SU-DHL-6 (cell line): Measurements from ENCODE around the gene TENT4A.

Experiments
- H2AFZ ChIP-seq: fragments of 200-600 bp; sonication (generic); 2 replicates; pipeline ENCODE4 v1.6.1; 2014; ENCODE audit warnings: low read depth, mild to moderate bottlenecking, moderate library complexity, mixed read lengths, antibody characterized with exemption, low read length; ENCODE audit not compliant: severe bottlenecking
- H3F3A ChIP-seq: fragments of 200-600 bp; shearing (Covaris generic); 2 replicates; pipeline ENCODE4 v1.6.0; 2016; ENCODE audit warnings: antibody characterized with exemption, mild to moderate bottlenecking; ENCODE audit not compliant: insufficient read depth
- H3K27ac ChIP-seq: fragments of 200-600 bp; sonication (generic); 2 replicates; pipeline ENCODE4 v1.5.1; 2016; ENCODE audit warnings: low read depth, mild to moderate bottlenecking, low read length, moderate library complexity, mixed read lengths
- H3K27me3 ChIP-seq: fragments of 200-600 bp; sonication (generic), shearing (Covaris generic); 2 replicates; pipeline ENCODE4 v1.6.0; 2014; ENCODE audit warnings: mild to moderate bottlenecking, low read length
- H3K36me3 ChIP-seq: fragments of 200-600 bp; sonication (generic); 2 replicates; pipeline ENCODE4 v1.6.1; 2014; ENCODE audit warnings: mild to moderate bottlenecking, low read length, mixed read lengths
- H3K4me2 ChIP-seq: fragments of 300-600, 200-600 bp; shearing (Covaris generic), sonication (generic); 2 replicates; pipeline ENCODE4 v1.6.0; 2014; ENCODE audit warnings: low read length, low read depth, mild to moderate bottlenecking; ENCODE audit not compliant: poor library complexity, severe bottlenecking
- H3K4me3 ChIP-seq: fragments of 200-600 bp; sonication (generic); 2 replicates; pipeline ENCODE4 v1.5.1; 2014; ENCODE audit warnings: antibody characterized with exemption, low read length, mild to moderate bottlenecking, mixed read lengths; ENCODE audit not compliant: insufficient read depth, poor library complexity, severe bottlenecking
- H3K79me2 ChIP-seq: fragments of 200-600 bp; sonication (generic); 2 replicates; pipeline ENCODE4 v1.6.1; 2014; ENCODE audit warnings: mild to moderate bottlenecking, low read length, moderate library complexity; ENCODE audit not compliant: insufficient read depth
- H3K9ac ChIP-seq: fragments of 200-600 bp; sonication (generic); 2 replicates; pipeline ENCODE4 v1.7.0; 2014; ENCODE audit warnings: mild to moderate bottlenecking, low read length
- H3K9me2 ChIP-seq: fragments of 200-600 bp; sonication (generic); replicated peaks from 2 replicates; pipeline ENCODE4 v1.6.1; 2014; ENCODE audit warnings: low read length; ENCODE audit not compliant: insufficient read depth
- H3K9me3 ChIP-seq: fragments of 200-600 bp; sonication (generic); 2 replicates; pipeline ENCODE4 v1.6.1; 2014; ENCODE audit warnings: low read length, mixed read lengths; ENCODE audit not compliant: insufficient read depth
- H4K20me1 ChIP-seq: fragments of 200-600 bp; sonication (generic); 2 replicates; pipeline ENCODE4 v1.6.1; 2014; ENCODE audit warnings: low read depth, mild to moderate bottlenecking, antibody characterized with exemption, low read length, moderate library complexity, mixed read lengths
- CTCF ChIP-seq: fragments of 200-600 bp; sonication (generic); IDR thresholded peaks from one replicate; pipeline ENCODE4 v1.5.1; 2017; ENCODE audit warnings: antibody characterized with exemption, mild to moderate bottlenecking, low read length, moderate library complexity; ENCODE audit not compliant: insufficient read depth, poor library complexity, severe bottlenecking
- EZH2phosphoT487 ChIP-seq: fragments of 200-600 bp; sonication (generic), shearing (Covaris generic); conservative IDR thresholded peaks from 2 replicates; pipeline ENCODE4 v1.6.1; 2018; ENCODE audit warnings: mild to moderate bottlenecking, antibody characterized with exemption, low read length, moderate library complexity, mixed read lengths

TENT4A gene

GRCh38 chr5:6743161-6743560 lies 29.9 kb downstream of the TENT4A start:
- no peaks in the 10 kb centered on the region for H3K9me3 ChIP-seq
- peaks cover 30% of the 10 kb centered on the region; the same call in 1 of the 2 replicates for H3K36me3 ChIP-seq
- H3K79me2 ChIP-seq = peaks cover 27% of the 10 kb centered on the region
- H3K27ac ChIP-seq = no peak overlapping the region
- TF ChIP-seq EZH2phosphoT487 (no peak), CTCF (no peak)
- H3F3A ChIP-seq = peaks cover 11% of the 10 kb centered on the region; the same call in 1 of the 2 replicates
- no peaks in the 10 kb centered on the region for H3K27me3 ChIP-seq
- H4K20me1 ChIP-seq = no peaks in the 10 kb centered on the region; the same call in 1 of the 2 replicates
- H3K4me3 ChIP-seq = no peak overlapping the region
- no peak overlapping the region for H3K4me2 ChIP-seq
- no peak overlapping the region for H3K9ac ChIP-seq
- H2AFZ ChIP-seq = no peak overlapping the region
- H3K9me2 ChIP-seq = no peaks in the 10 kb centered on the region

- TF ChIP-seq CTCF (no peak), EZH2phosphoT487 (no peak)
- Histone ChIP-seq H3F3A (peaks cover 11% of the 10 kb centered on the region; the same call in 1 of the 2 replicates), H2AFZ (no peak overlapping the region), H3K79me2 (peaks cover 37% of the 10 kb centered on the region), H4K20me1 (no peaks in the 10 kb centered on the region; the same call in 1 of the 2 replicates), H3K9me2 (no peaks in the 10 kb centered on the region), H3K4me3 (no peak overlapping the region), H3K9me3 (no peaks in the 10 kb centered on the region), H3K4me2 (no peak overlapping the region), H3K9ac (no peak overlapping the region), H3K36me3 (peaks cover 33% of the 10 kb centered on the region), H3K27ac (no peak overlapping the region), H3K27me3 (no peaks in the 10 kb centered on the region)
These were observed 31.8 kb downstream of the TENT4A start for GRCh38 chr5:6744841-6745705.

- no peak overlapping the region for H2AFZ ChIP-seq
- no peaks in the 10 kb centered on the region for H3K9me2 ChIP-seq
- H3K4me2 ChIP-seq = no peak overlapping the region
- H4K20me1 ChIP-seq = no peaks in the 10 kb centered on the region; the same call in 1 of the 2 replicates
- no peak overlapping the region for H3K9ac ChIP-seq
- TF ChIP-seq EZH2phosphoT487 (no peak), CTCF (peak; percentile 77)
- no peaks in the 10 kb centered on the region for H3K9me3 ChIP-seq
- H3K79me2 ChIP-seq = peaks cover 37% of the 10 kb centered on the region
- H3F3A ChIP-seq = peaks cover 11% of the 10 kb centered on the region; the same call in 1 of the 2 replicates
- H3K4me3 ChIP-seq = no peak overlapping the region
- peaks cover 34% of the 10 kb centered on the region for H3K36me3 ChIP-seq
- no peaks in the 10 kb centered on the region for H3K27me3 ChIP-seq
- no peak overlapping the region for H3K27ac ChIP-seq
These were observed 32.5 kb downstream of the TENT4A start for GRCh38 chr5:6745706-6746222.
